ENCODE measurements around the gene COX6A2.

The COX6A2 gene

GRCh38 chr16:31464348-31464769 is 36.2 kb upstream of the COX6A2 start:
- ChIA-PET CTCF (interaction anchor here (1.0 kb wide), 1 partner anchor 480 kb away, joined by 3 read pairs; no protein-coding TSS in a partner anchor), POLR2A (no interaction called here)
- no peak for DNase-seq (ENCODE audit: low read depth, low spot score)
- no peak for TF ChIP-seq CTCF (IDR thresholded peaks at IDR 0.05; ENCODE audit: insufficient read depth, low read length, missing control alignments)
- no peak overlapping the region for H3K4me3 ChIP-seq (ENCODE audit: low read depth, low read length)

- TF ChIP-seq CTCF (IDR thresholded peaks at IDR 0.05; ENCODE audit: insufficient read depth, low read length, missing control alignments) = no peak
- no peak overlapping the region for H3K4me3 ChIP-seq (ENCODE audit: low read depth, low read length)
- DNase-seq (ENCODE audit: low read depth, low spot score) = no peak
- POLR2A ChIA-PET = interaction anchor here (3.0 kb wide), 1 partner anchor 9 kb away, joined by 12 read pairs; the partner anchor contains the start of gene TGFB1I1
- CTCF ChIA-PET = interaction anchor here (0.6 to 11.7 kb wide), 8 partner anchors 8 to 527 kb away, joined by 3 to 134 read pairs (median 3); partner anchors contain the start of genes TGFB1I1 and ZNF843
These were observed 34.0 kb upstream of the COX6A2 start for GRCh38 chr16:31461921-31462804.

DNA sequence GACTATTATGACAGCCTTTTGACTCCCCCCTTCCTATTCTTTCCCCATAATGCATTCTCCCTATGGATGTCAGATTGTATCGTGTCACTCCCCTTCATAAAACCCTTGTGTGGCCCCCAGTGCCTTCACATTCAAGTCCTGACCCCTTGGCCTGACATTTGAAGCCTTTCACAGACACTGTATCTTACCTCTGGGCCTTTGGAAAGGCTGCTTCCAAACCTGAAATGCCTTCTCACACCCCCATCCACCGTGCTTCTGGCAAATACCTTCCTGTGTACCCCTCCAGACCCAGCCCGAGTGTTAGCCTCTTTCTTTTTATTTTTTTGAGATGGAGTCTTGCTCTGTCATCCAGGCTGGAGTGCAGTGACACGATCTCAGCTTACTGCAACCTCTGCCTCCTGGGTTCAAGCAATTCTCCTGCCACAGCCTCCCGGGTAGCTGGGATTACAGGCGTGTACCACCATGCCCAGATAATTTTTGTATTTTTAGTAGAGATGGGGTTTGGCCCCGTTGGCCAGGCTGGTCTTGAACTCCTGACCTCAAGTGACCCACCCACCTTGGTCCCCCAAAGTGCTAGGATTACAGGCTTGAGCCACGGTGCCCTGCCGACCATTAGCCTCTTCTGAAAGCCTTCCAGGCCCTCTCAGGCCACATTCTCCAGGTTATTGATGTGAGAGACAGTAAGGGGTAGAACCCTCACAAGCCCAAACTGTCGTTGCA is 33.2 kb upstream of the COX6A2 start:
- no peak for TF ChIP-seq CTCF (IDR thresholded peaks at IDR 0.05; ENCODE audit: insufficient read depth, low read length, missing control alignments)
- POLR2A ChIA-PET = interaction anchor here (3.0 kb wide), 1 partner anchor 10 kb away, joined by 12 read pairs; the partner anchor contains the start of gene TGFB1I1
- CTCF ChIA-PET = interaction anchor here (0.9 to 11.7 kb wide), 28 partner anchors 9 to 526 kb away, joined by 3 to 134 read pairs (median 6); partner anchors contain the start of genes HSD3B7, PYCARD, TGFB1I1 and ZNF843
- no peak for DNase-seq (ENCODE audit: low read depth, low spot score)
- H3K4me3 ChIP-seq (ENCODE audit: low read depth, low read length) = no peak overlapping the region

DNA sequence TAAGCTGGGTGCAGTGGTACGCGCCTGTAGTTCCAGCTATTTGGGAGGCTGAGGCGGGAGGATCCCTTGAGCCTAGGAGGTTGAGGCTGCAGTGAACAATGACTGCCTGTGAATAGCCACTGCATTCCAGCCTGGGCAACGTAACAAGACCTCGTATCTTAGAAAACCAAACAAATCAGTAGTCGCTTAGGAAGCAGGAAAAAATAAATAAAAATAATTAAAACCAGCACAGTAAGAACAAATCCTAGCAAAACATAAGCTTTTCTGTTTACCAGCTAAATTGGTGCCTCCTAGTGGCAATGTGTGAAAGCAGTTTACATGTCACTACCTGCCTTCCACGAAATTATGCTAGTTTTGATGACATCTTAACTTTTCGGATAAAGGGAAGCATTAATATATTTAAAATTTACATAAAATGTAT is 32.4 kb upstream of the COX6A2 start:
- DNase-seq (ENCODE audit: low read depth, low spot score) = no peak
- ChIA-PET CTCF (interaction anchor here (0.8 to 11.7 kb wide), 30 partner anchors 9 to 526 kb away, joined by 3 to 134 read pairs (median 5); partner anchors contain the start of genes HSD3B7, PYCARD, TGFB1I1 and ZNF843), POLR2A (interaction anchor here (0.6 to 3.8 kb wide), 6 partner anchors 9 to 318 kb away, joined by 3 to 25 read pairs (median 6); partner anchors contain the start of genes FUS, SLC5A2 and TGFB1I1)
- TF ChIP-seq CTCF (IDR thresholded peaks at IDR 0.05; ENCODE audit: insufficient read depth, low read length, missing control alignments) = peak; percentile 56
- H3K4me3 ChIP-seq (ENCODE audit: low read depth, low read length) = peak overlapping the region; percentile 64

DNA sequence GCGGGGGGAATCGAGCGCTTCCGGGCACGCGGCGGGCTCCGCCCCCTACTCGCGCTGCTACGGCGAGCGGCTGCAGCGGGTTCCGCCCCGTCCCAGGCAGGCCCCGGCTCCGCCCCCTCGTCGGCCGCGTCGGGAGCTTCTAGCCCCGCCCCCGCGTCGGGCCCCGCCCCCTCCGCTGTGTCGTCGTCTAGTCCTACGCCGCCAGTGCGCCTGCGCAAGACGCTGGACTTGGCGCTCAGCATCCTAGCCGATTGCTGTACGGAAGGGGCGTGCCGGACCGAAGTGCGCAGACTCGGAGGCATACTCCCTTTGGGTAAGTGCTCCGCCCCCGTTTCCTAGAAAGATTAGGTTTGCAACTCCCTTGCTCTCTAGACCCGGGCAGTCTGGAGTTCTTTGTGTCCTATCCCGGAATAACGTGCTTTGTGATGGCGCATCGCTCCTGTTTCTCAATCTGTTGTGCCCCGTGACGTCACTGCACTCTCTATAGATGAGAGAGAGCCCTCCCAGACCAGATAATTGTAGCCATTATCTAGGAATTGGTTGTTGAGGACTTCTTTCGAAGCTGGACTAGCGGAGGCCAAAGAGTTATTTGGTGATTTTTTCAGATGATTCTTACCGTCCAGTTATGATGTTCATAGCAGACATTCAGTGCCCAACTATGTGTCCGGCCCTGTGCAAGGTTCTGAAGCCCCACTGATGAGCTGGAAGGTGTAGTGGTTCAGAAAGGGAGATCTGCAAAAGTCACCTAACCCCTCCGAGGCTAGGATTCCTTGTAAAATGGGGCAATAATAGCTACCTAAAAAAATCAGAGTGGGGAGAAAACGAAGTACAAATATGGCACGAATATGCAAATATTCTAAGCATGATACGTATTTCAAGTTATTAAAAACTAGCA is 31.8 kb upstream of the COX6A2 start:
- CTCF ChIA-PET = interaction anchor here (0.8 to 11.7 kb wide), 34 partner anchors 8 to 506 kb away, joined by 3 to 134 read pairs (median 5); partner anchors contain the start of genes HSD3B7, PYCARD, TGFB1I1 and TRIM72
- POLR2A ChIA-PET = interaction anchor here (0.6 to 3.8 kb wide), 9 partner anchors 10 to 342 kb away, joined by 3 to 25 read pairs (median 3); partner anchors contain the start of genes FUS, KAT8, RUSF1 and SLC5A2
- peak; percentile 90 for DNase-seq (ENCODE audit: low read depth, low spot score)
- TF ChIP-seq CTCF (IDR thresholded peaks at IDR 0.05; ENCODE audit: insufficient read depth, low read length, missing control alignments) = no peak
- peak overlapping the region; percentile 64 for H3K4me3 ChIP-seq (ENCODE audit: low read depth, low read length)

Data from AG04449 (cell line).